Hematopoietic multipotent progenitor cell (in vitro differentiated cells): ENCODE results near the gene KRT78. TPM values are rescaled to one million over a fixed set of nuclear protein-coding genes. Genes with fewer than 3 reads are reported as not detected.
"Not testable (repeated sequence)": the region's sequence is repeated elsewhere in the genome, so short reads cannot be mapped to it uniquely, and the experiment has no call there.

Source experiments
- DNase-seq, 3 donors: peaks; one replicate each; pipeline ENCODE4 v3.0.0-alpha.2; 2011 to 2015; ENCODE audit warnings: low read depth in 2 of 3, low spot score in 2 of 3
- total RNA-seq: library from RNA; depleted of rRNA; stranded (reverse); fragments of >200 nt; gene quantifications from one replicate; pipeline ENCODE4 v1.2.3, GENCODE V29; 2012

Gene KRT78
- total RNA-seq, 1 donor = not detected

DNA sequence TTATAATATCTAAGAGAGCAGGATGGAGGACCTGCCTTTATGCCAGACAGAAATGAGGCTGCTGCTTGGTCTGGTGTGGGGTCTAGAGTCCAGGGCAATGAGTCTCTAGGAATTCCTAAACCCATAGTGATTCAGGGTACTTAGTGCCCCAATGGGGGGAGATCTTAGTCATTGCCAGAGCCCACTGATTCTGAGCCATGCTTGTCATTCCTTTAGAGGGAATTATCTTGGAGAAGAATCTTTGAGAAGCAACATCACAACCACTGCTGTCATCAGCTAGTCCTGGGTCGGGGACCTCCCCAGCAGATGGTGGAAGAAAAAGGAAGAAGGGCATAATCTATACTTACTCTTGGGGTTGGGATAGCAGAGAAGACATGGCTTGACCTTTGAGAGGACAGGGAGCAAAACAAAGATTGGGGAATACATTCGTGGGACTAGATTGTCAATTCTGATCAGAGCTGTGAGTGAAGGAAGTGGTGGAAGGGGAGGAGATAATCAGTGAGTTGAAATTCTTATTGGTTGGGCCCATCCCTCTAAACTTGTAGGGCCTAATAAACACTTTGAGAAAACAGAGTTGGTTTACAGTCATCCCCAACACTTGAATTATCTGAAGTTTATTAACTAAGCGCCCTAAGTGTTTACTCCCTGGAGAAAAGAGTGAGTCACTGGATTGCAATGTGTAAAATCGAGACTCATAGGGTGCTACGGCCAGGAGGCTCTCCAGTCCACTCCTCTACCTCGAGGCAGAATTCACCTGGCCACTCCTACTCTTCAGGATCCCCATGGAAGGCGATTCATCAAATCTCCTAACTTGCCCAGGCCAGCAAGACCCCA lies 49.9 kb downstream of the KRT78 start:
- no peak for DNase-seq

DNA sequence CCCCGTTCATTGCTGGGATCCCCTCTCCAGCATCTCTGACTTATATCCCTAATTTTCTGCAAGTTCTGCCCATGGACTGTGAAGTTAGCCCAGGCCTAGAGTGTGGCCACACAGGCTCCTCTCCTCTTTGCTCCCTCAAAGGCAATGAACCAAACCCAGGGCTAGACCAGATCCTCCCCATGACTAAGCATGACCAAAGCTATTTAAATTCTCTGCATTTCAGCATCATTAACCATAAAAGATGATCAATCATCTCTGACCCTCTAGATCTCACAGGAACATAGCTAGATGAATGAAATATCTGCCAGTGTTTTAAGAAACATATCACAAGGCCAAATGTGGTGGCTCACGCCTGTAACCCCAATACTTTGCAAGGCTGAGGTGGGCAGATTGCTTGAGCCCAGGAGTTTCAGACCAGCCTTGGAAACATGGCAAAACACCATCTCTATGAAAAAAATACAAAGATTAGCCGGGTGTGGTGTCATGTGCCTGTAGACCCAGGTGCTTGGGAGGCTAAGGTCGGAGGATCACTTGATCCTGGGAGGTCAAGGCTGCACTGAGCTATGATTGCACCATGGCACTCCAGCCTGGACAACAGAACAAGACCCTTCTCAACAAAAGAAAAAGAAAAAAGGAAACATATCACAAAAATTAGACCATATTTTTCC lies 50.7 kb downstream of the KRT78 start:
- DNase-seq = no peak

DNA sequence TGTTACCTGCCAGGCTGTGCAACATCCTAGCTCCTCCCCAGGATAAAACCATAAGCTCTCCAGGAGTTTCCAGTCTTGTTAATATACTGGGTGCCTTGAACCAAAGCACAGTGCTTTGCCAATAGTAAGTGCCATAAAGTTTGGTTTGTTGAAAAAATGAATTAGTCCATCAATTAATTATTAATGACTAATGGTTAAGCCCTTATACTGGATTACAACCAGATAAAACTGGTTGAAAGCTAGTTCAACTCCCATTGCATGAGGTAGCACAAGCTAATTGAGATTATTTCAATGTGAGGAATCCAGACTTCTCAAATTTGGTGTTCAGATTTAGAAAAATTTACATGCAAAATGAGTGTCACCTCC lies 51.3 kb downstream of the KRT78 start:
- DNase-seq = no peak

DNA sequence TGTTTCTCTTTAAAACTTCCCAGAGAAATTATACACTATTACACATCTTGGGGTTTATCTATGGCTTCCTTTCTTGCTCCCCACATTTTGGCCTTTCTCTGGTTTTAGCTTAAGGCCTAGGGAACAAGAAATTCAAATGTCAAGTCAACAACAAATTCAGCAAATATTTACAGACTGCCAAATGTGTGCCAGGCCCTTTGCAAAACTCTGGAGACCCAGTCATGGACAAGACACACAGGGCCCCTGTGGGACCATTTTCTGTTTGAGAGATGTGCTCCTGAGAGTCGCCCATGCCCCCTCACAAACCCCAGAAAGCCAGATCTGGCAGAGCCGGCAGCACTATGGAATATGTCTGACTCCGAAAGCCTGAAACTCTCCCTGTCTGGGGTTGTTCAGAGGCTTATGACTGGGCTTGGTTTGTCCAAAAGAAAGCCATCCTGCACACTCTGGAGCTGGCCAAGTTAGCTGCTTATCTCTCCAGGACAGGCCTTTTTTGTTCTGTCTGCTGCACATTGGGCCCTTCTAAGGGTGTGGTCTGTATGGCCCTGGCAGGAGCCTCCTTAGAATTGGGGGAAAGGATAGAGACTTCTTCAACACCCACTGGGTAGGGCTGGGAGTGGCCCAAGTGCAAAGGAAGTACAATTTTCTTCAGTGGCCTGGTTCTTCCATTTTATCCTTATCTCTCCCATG lies 51.8 kb downstream of the KRT78 start:
- DNase-seq = no peak

DNA sequence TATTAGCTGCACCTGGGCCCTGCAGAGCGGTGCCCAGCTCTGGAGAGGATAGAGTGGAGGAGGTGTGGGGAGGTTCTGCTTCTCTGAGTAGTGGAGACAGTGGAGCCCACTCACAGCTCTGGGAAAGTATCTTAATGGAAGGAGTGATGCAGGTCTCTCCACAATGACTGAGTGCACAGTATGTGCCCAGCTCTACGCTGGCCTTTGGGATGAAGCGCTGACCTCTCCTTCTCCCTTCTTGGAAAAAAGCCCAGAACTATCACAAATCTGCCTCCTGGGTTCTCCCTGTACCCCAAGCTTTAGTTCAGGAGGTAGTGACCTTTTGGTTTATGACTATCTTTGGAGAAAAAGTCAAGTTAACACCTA lies 52.4 kb downstream of the KRT78 start:
- DNase-seq = no peak

DNA sequence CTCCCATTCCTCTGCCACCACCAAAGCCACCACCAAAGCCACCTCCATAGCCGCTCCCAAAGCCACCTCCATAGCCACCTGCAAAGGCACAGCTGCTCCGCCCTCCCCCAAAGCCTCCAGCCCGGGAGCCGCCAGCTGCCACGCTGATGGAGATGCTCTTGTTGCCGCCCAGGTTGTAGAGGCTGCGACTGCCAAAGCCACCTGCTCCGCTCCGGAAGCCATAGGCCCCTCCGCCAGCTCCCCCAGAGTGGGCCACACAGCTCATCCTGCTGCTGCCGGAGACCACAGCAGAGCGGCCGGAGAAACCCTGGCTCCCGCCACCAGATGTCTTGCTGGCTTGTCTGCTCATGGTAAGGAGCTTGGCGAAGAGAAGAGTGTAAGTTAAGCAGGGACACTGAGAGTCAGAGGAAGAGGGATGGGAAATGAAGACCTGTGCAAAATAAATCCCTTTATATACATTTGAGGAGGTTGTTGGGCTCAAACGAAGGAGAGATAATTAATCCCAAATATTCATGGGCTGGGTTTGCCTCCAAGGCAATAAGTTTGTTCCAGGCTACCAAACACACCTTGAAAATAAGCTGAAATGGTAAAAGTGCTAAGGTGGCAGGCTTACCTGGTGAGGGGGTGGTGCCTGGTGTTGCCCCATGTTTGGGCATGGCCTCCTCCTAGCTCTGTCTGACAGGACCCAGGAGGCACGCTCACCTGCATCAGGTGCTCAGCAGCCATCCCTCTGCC lies 52.9 kb downstream of the KRT78 start, which contains the start of gene KRT3:
TSS of gene KRT3 (minus strand) at position 424 of the 735 bp plus-strand sequence. CDS start at position 349, 75 bp downstream.
- DNase-seq = no peak

DNA sequence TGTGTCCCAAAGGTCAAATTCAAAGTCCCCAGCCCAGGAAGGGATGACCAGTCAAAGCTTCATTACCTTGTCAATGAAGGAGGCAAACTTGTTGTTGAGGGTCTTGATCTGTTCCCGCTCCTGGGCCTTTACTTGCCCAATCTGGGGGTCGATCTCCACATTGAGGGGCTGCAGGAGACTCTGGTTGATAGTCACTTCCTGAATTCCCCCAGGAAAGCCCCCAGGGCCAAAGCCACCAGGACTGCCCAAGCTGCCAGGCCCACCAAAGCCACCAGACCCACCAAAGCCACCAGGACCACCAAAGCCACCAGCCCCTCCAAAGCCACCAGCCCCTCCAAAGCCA lies 53.5 kb downstream of the KRT78 start:
- DNase-seq = not testable (repeated sequence)

DNA sequence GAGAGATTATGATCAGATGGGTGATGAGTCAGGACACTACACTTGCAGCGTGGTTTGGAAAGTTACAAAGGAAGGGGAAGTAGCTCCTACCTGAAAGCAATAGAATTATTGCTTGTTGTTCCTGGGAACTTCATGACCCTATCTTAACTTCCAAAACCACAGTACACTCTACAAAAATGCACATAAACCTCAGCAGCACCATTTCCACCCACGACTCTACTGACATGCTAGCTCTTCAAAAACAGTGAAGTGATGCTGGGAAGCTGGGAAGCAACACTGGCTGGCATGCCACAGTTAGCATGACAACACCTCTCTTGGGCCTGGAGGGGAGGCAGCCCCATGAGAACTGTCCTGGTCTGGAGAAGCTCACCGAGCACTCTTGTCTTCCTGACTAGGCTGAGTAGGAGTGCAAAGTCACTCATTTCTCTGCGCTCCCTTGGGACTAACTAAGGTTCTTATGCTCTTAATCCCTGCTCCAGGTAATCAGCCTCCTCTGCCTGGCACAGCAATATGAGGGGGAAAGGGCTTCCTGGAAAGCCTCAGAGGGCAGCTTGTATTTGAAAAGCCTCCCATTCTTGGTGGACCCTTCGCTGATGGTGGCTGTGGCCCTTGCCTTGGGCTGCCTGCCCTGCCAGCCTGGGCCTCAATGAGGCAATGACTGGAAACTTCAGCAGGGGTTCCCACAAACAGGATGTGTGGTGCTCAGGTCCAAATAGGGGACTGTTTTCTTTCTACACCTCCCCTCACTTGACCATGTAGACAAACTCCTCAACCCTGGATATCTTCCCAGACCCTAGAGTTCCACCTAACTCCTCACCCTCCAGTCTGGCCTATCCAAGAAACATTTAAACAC lies 54.1 kb downstream of the KRT78 start:
- no peak for DNase-seq

DNA sequence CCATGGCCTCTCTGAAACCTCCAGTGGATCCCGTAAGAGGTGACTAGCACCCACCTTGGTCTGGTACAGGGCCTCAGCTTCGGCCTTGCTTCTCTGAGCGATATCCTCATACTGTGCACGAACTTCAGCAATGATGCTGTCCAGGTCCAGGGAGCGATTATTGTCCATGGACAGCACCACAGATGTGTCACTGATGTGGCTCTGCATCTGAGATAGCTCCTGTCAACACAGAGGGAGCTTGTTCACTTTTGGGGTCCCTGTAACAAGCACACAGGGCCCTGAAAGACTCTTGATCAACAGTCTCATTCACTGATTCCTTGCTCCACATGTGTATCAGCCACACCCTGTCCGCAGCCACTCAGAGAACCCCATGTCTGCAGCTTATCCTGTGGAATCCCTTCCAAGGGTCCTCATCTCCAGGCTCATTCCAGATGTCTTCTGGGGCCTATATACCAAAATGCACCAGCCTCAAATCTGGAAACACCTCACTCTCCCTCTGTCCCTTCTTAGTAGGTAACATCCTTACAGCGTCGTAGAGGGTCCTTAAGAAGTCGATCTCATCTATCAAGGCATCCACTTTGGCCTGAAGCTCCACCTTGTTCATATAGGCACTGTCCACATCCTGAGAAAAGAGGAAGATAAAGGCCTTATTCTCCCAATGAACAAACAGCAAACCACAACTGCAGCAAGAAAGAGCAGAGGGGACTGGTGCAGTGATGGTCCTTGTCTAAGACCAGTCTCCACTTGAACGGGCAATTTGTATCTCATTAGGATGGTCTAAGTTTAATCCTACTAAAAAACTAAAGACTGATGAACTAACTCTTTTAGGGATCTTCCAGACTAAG lies 56.4 kb downstream of the KRT78 start:
- peak in 1 of 3 donors; percentile 28 for DNase-seq

DNA sequence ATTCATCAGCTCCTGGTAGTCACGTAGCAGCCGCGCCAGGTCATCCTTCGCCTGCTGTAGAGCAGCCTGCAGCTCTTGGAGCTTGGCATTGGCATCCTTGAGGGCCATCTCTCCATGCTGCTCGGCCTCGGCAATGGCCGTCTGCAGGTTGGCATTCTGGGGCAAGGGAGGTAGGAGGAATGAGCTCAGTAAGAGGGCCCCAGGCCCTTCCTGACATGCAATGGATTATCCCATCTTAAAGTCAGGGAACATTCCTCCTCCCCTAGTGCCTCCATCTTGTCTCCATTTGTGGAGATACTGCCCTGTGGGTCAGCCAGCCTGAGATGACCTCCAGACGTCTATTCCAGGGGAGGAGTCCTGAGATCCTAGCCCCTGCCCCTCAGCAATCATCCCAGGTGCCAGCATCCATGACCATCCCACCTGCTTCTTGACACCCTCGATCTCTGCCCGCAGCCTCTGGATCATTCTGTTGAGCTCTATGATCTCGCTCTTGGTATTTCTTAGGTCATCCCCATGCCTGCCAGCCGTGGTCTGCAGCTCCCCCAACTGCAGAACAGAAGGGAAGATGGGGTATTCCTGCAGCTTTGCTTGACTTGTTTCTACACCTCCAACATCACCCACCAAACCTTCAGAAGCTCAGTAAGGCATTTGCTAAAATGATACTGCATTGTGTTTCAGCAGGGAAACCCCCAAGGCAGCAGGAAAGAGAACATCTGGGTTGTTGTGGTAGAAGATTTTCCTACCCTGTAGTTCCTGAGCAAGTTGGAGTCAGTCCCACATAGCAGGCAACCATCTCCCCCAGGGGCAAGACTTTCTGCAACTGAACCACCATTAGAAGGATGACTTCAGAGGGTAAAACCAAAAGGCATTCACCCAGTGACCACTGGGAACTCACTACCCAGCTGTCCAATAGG lies 57.3 kb downstream of the KRT78 start:
- no peak for DNase-seq

DNA sequence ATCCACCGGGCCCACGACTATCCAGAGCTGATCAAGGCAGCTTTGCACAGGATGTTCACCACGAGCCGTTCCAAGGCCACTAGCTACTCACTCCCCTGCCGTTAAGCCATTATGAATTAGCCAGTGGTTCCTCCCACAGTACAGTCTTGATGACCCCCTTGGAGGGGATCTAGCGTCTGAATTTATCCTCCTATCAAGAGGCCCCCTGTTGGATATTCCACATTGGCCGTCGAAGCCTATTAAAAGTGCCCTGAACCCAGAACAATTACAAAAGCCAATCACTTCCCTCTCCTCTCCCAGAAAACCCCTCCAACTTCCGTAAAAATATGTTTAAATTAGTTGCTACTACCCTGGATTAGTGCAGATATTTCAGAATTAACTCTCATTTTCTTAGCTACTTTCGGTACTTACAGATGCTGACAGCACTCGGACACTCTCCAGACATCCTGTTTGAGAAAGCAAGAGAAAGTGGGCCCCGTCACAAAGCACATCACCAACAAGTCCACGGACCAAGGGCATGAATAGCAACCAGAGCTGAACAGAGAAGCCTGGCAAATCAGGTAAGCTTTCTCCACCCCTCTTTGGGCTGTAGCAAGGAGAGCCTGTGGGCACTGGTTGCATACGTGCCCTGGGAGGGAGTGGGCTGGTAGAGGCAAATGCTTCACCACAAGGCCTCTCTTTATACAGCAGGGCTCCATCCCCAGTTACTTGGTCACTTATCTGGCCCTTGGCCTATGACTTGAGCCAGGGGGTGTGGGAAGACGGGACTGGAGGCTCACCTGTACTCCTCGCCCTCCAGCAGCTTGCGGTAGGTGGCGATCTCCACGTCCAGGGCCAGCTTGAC lies 58.1 kb downstream of the KRT78 start:
- DNase-seq = no peak

DNA sequence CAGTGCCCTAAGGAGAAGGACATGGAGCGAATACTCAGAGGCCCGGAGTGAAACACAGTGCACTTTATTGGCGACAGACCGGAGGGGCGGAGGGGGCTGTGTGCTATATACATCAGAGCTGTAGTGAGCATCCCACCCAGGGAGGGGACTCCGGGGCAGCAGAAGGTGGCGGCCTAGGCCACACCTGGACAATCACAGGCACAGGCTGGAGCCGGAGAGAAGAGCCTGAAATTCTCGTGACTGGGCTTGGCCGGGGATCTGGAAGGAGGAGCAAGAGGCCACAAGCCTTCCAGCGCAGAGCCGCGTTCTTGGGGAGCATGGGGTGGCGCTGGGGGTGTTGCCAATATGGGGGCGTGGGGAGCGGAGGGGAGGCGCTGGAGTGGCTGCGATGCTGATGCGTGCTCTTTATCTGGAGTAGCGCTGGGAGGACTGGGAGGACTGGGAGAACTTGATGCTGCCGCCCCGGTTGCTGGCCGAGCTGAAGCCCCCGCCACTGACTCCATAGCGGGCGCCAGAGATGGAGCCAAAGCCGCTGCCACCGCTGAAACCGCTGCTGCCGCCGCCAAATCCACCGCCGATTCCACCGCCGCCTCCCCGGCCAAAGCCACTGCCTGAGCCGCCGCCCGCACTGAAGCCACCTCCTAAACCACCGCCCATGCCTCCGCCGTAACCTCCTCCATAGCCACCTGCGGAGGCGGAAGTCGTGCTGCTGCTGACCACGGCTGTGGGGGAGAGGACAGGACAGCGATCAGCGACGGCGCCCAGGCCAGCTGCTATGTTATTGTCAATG lies 59.0 kb downstream of the KRT78 start:
- DNase-seq = peak in 1 of 3 donors; percentile 4

DNA sequence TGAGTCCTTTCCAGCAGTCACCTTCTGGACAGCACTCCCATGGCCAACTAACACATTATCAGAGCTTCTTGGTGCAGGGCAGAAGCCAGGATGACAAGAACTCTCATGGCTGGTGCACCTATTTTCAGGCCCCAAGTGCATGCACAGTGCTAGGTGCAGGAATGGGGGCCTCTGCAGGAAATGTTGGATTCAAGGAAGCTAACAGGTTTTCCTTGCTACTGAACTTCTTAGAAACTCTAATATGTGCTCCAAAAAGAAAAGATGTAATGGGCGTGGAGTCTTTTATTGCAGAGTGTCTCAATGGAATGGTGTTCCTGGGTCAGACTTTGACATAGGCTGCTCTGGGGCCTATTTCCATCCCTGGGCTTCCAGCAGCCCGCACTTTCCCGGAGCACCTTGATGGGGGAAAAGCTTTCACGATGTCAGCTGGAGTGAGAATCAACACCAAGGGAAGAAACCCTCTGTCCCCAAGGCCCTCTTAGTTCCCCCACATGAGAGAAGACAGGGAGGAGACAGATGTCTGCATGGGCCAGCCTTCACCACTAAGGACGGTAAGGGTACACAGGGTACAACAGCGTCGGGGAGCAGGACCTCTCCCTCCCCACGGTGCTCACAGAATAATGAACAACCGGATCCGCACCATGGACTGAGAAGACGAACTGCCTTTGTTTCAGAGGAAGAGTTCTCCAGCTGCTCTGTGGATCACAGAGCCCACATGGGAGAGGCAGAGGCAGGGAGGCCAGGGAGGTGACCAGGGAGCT lies 59.7 kb downstream of the KRT78 start:
- no peak for DNase-seq

DNA sequence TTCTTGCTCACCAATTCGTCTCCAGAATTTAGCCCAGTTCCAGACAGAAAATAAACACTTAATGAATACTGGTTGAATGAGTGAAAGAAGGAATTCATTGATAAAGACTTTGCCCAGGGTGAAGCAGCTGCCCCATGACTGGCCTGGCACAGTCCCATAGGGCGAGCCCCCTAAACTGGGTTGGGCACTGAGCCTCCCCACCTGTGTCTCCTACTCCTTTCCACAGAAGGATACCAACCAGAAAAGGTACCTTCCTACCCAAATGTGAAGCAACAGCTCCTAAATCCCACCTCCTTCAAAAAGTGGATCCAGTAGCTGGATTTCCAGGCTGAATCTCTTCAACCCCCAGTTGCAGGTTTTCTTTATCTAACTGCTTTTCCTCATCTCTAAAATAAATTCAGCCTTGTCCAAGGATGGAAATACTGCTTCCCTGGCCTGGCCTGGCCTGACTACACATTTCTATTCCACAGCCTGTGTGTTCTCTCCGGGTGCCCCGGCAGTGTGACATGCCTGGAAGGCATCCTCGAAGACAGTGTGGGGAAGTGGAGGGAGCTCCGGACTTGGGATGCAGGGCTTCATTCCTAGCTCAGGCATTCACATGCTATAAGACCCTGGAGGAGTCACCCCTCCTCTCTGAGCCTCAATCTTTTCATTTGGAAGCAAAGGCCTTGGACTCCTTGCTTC lies 60.5 kb downstream of the KRT78 start:
- DNase-seq = no peak
